C4-2B (cell line): Measurements from ENCODE around the gene RIMBP3C.
"Not testable (repeated sequence)": the region's sequence is repeated elsewhere in the genome, so short reads cannot be mapped to it uniquely, and the experiment has no call there.

ENCODE experiments used
- ZFX ChIP-seq: fragments of 450-650 bp; IDR thresholded peaks from 2 replicates; pipeline ENCODE4 v1.6.1; 2017
- TF ChIP-seq, protein P1 (sequence below): fragments of 450-650 bp; conservative IDR thresholded peaks from 2 replicates; pipeline ENCODE4 v1.5.1; 2017; ENCODE audit warnings: mild to moderate bottlenecking

DNA sequence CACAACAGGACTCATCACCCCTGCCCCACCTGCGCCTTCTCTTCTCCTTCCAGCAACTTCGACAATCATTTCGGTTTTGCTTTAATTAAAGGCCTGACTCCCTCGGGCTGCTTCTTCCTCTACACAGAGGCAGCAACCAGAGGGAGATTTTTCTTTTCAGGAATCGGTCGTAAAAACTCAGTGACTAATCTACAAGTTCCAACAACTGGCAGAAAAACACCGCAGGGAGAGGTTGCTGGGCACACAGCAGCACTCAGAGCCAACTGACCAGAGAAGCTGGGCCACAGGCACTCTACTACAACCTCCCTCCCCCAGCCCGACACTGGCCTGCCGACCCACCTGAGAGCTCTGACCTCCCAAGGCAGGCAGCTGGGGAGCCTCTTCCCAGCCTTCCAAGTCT, 36.0 kb downstream of the RIMBP3C start:
- TF ChIP-seq, protein P1, sequence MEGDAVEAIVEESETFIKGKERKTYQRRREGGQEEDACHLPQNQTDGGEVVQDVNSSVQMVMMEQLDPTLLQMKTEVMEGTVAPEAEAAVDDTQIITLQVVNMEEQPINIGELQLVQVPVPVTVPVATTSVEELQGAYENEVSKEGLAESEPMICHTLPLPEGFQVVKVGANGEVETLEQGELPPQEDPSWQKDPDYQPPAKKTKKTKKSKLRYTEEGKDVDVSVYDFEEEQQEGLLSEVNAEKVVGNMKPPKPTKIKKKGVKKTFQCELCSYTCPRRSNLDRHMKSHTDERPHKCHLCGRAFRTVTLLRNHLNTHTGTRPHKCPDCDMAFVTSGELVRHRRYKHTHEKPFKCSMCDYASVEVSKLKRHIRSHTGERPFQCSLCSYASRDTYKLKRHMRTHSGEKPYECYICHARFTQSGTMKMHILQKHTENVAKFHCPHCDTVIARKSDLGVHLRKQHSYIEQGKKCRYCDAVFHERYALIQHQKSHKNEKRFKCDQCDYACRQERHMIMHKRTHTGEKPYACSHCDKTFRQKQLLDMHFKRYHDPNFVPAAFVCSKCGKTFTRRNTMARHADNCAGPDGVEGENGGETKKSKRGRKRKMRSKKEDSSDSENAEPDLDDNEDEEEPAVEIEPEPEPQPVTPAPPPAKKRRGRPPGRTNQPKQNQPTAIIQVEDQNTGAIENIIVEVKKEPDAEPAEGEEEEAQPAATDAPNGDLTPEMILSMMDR = not testable (repeated sequence)
- TF ChIP-seq ZFX = not testable (repeated sequence)
